Breast epithelium (tissue), 3 donors: ENCODE measurements around the gene SLC27A4.

Experiments
- POLR2A ChIP-seq: fragments of 450-650 bp; IDR thresholded peaks from one replicate; pipeline ENCODE4 v1.6.1; 2016; ENCODE audit warnings: antibody characterized with exemption, mild to moderate bottlenecking, moderate library complexity
- TF ChIP-seq, protein P1 (sequence below), 3 donors: fragments of 450-650 bp; IDR thresholded peaks; one replicate each; pipeline ENCODE4 v1.5.1; 2016 to 2017; ENCODE audit warnings: antibody characterized with exemption in 3 of 3, mild to moderate bottlenecking in 3 of 3, moderate library complexity in 3 of 3

DNA sequence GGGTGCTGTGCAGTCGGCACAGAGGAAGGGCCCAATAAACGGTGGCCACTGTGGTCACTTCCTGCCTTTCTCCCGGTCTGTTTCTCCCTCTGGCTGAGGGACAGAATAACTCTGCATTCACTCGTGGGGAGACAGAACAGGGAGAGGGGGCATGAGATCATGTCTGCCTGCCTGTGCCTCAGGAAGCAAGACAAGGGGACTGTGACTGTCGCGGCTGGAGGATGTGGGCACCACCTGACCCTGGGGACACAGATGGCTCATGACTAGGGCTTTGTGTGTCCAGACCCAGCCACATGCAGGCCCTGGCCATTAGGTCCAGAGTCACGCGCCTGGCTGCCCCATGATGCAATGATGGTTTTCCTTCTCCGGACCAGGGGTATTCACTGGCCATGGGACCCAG is 23.9 kb upstream of the SLC27A4 start:
- TF ChIP-seq, protein P1, sequence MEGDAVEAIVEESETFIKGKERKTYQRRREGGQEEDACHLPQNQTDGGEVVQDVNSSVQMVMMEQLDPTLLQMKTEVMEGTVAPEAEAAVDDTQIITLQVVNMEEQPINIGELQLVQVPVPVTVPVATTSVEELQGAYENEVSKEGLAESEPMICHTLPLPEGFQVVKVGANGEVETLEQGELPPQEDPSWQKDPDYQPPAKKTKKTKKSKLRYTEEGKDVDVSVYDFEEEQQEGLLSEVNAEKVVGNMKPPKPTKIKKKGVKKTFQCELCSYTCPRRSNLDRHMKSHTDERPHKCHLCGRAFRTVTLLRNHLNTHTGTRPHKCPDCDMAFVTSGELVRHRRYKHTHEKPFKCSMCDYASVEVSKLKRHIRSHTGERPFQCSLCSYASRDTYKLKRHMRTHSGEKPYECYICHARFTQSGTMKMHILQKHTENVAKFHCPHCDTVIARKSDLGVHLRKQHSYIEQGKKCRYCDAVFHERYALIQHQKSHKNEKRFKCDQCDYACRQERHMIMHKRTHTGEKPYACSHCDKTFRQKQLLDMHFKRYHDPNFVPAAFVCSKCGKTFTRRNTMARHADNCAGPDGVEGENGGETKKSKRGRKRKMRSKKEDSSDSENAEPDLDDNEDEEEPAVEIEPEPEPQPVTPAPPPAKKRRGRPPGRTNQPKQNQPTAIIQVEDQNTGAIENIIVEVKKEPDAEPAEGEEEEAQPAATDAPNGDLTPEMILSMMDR (IDR thresholded peaks at IDR 0.05): no peak
- TF ChIP-seq POLR2A: no peak
